ENCODE measurements around the gene CASP7.

CASP7 gene

GRCh38 chr10:113733635-113734034 lies 53.9 kb downstream of the CASP7 start:
- Histone ChIP-seq H3K4me3 (ENCODE audit: low read length) (no peak overlapping the region), H3K27me3 (ENCODE audit: insufficient read depth, low read length, poor library complexity) (no peaks in the 10 kb centered on the region), H3K4me2 (ENCODE audit: low read length) (no peak overlapping the region), H3K79me2 (ENCODE audit: control insufficient read depth, insufficient read depth, low read length) (no peaks in the 10 kb centered on the region), H2BK120ac (ENCODE audit: low read depth, low read length) (no peak overlapping the region), H3K4ac (ENCODE audit: low read depth, low read length) (no peak overlapping the region), H2AK5ac (ENCODE audit: low read length) (no peak overlapping the region), H3K56ac (ENCODE audit: low read length) (no peak overlapping the region), H3K4me1 (ENCODE audit: control insufficient read depth, low read depth, low read length) (no peaks in the 10 kb centered on the region), H3K36me3 (ENCODE audit: control insufficient read depth, insufficient read depth, low read length) (no peaks in the 10 kb centered on the region), H2BK5ac (ENCODE audit: low read length) (no peak overlapping the region), H3K18ac (ENCODE audit: low read length) (no peak overlapping the region), H3K23ac (ENCODE audit: low read length) (no peak overlapping the region), H4K8ac (ENCODE audit: low read depth, low read length) (no peak overlapping the region), H4K5ac (ENCODE audit: low read length) (no peak overlapping the region), H2BK15ac (replicated peaks; ENCODE audit: low read depth) (no peak overlapping the region), H3K79me1 (ENCODE audit: low read length) (no peaks in the 10 kb centered on the region), H3K9ac (ENCODE audit: low read length) (no peak overlapping the region), H3K27ac (ENCODE audit: low read depth, low read length) (no peak overlapping the region)
- no CpG with 5 or more reads among the region's 4 CpGs for WGBS (ENCODE audit: extremely low coverage, insufficient coverage, low lambda C conversion rate)
- no peak for DNase-seq

GRCh38 chr10:113735913-113736312 lies 56.2 kb downstream of the CASP7 start:
- H3K4ac ChIP-seq (ENCODE audit: low read depth, low read length) = no peak overlapping the region
- no peak overlapping the region for H2BK15ac ChIP-seq (replicated peaks; ENCODE audit: low read depth)
- H3K36me3 ChIP-seq (ENCODE audit: control insufficient read depth, insufficient read depth, low read length) = no peaks in the 10 kb centered on the region
- H3K4me1 ChIP-seq (ENCODE audit: control insufficient read depth, low read depth, low read length) = no peaks in the 10 kb centered on the region
- H3K4me2 ChIP-seq (ENCODE audit: low read length) = no peak overlapping the region
- no peak overlapping the region for H3K56ac ChIP-seq (ENCODE audit: low read length)
- no peak overlapping the region for H4K5ac ChIP-seq (ENCODE audit: low read length)
- H3K4me3 ChIP-seq (ENCODE audit: low read length) = no peak overlapping the region
- no peak overlapping the region for H2AK5ac ChIP-seq (ENCODE audit: low read length)
- peak; percentile 22 for DNase-seq
- H2BK5ac ChIP-seq (ENCODE audit: low read length) = no peak overlapping the region
- H3K27ac ChIP-seq (ENCODE audit: low read depth, low read length) = no peak overlapping the region
- H3K79me1 ChIP-seq (ENCODE audit: low read length) = no peaks in the 10 kb centered on the region
- no peaks in the 10 kb centered on the region for H3K27me3 ChIP-seq (ENCODE audit: insufficient read depth, low read length, poor library complexity)
- no peak overlapping the region for H4K8ac ChIP-seq (ENCODE audit: low read depth, low read length)
- no peaks in the 10 kb centered on the region for H3K79me2 ChIP-seq (ENCODE audit: control insufficient read depth, insufficient read depth, low read length)
- no peak overlapping the region for H3K18ac ChIP-seq (ENCODE audit: low read length)
- no peak overlapping the region for H3K9ac ChIP-seq (ENCODE audit: low read length)
- no CpG with 5 or more reads among the region's 2 CpGs for WGBS (ENCODE audit: extremely low coverage, insufficient coverage, low lambda C conversion rate)
- no peak overlapping the region for H3K23ac ChIP-seq (ENCODE audit: low read length)
- H2BK120ac ChIP-seq (ENCODE audit: low read depth, low read length) = no peak overlapping the region

GRCh38 chr10:113736576-113736975 lies 56.9 kb downstream of the CASP7 start:
- WGBS (ENCODE audit: extremely low coverage, insufficient coverage, low lambda C conversion rate) = no CpG with 5 or more reads among the region's 1 CpG
- Histone ChIP-seq H4K8ac (ENCODE audit: low read depth, low read length) (no peak overlapping the region), H3K56ac (ENCODE audit: low read length) (no peak overlapping the region), H3K9ac (ENCODE audit: low read length) (no peak overlapping the region), H2BK5ac (ENCODE audit: low read length) (no peak overlapping the region), H3K27ac (ENCODE audit: low read depth, low read length) (no peak overlapping the region), H3K23ac (ENCODE audit: low read length) (no peak overlapping the region), H2BK120ac (ENCODE audit: low read depth, low read length) (no peak overlapping the region), H3K4me2 (ENCODE audit: low read length) (no peak overlapping the region), H3K27me3 (ENCODE audit: insufficient read depth, low read length, poor library complexity) (no peaks in the 10 kb centered on the region), H4K5ac (ENCODE audit: low read length) (no peak overlapping the region), H3K79me2 (ENCODE audit: control insufficient read depth, insufficient read depth, low read length) (no peaks in the 10 kb centered on the region), H3K18ac (ENCODE audit: low read length) (no peak overlapping the region), H3K79me1 (ENCODE audit: low read length) (no peaks in the 10 kb centered on the region), H2BK15ac (replicated peaks; ENCODE audit: low read depth) (no peak overlapping the region), H3K4me1 (ENCODE audit: control insufficient read depth, low read depth, low read length) (no peaks in the 10 kb centered on the region), H3K4ac (ENCODE audit: low read depth, low read length) (no peak overlapping the region), H3K4me3 (ENCODE audit: low read length) (no peak overlapping the region), H3K36me3 (ENCODE audit: control insufficient read depth, insufficient read depth, low read length) (no peaks in the 10 kb centered on the region), H2AK5ac (ENCODE audit: low read length) (no peak overlapping the region)
- no peak for DNase-seq

GRCh38 chr10:113739031-113739430 lies 59.3 kb downstream of the CASP7 start:
- no peak for DNase-seq
- no peak overlapping the region for H4K8ac ChIP-seq (ENCODE audit: low read depth, low read length)
- H3K4ac ChIP-seq (ENCODE audit: low read depth, low read length) = no peak overlapping the region
- H2BK5ac ChIP-seq (ENCODE audit: low read length) = no peak overlapping the region
- no peaks in the 10 kb centered on the region for H3K36me3 ChIP-seq (ENCODE audit: control insufficient read depth, insufficient read depth, low read length)
- H3K79me1 ChIP-seq (ENCODE audit: low read length) = no peaks in the 10 kb centered on the region
- no peak overlapping the region for H3K18ac ChIP-seq (ENCODE audit: low read length)
- H4K5ac ChIP-seq (ENCODE audit: low read length) = no peak overlapping the region
- no peak overlapping the region for H2AK5ac ChIP-seq (ENCODE audit: low read length)
- no peaks in the 10 kb centered on the region for H3K4me1 ChIP-seq (ENCODE audit: control insufficient read depth, low read depth, low read length)
- no peak overlapping the region for H3K4me2 ChIP-seq (ENCODE audit: low read length)
- H3K27me3 ChIP-seq (ENCODE audit: insufficient read depth, low read length, poor library complexity) = no peaks in the 10 kb centered on the region
- H3K9ac ChIP-seq (ENCODE audit: low read length) = no peak overlapping the region
- no peaks in the 10 kb centered on the region for H3K79me2 ChIP-seq (ENCODE audit: control insufficient read depth, insufficient read depth, low read length)
- H3K23ac ChIP-seq (ENCODE audit: low read length) = no peak overlapping the region
- no peak overlapping the region for H3K4me3 ChIP-seq (ENCODE audit: low read length)
- no peak overlapping the region for H3K56ac ChIP-seq (ENCODE audit: low read length)
- H2BK15ac ChIP-seq (replicated peaks; ENCODE audit: low read depth) = no peak overlapping the region
- H3K27ac ChIP-seq (ENCODE audit: low read depth, low read length) = no peak overlapping the region
- H2BK120ac ChIP-seq (ENCODE audit: low read depth, low read length) = no peak overlapping the region
- no CpG with 5 or more reads among the region's 4 CpGs for WGBS (ENCODE audit: extremely low coverage, insufficient coverage, low lambda C conversion rate)

GRCh38 chr10:113739577-113739976 lies 59.9 kb downstream of the CASP7 start:
- WGBS (ENCODE audit: extremely low coverage, insufficient coverage, low lambda C conversion rate) = no CpG with 5 or more reads among the region's 3 CpGs
- Histone ChIP-seq H2BK15ac (replicated peaks; ENCODE audit: low read depth) (no peak overlapping the region), H3K4me2 (ENCODE audit: low read length) (no peak overlapping the region), H3K18ac (ENCODE audit: low read length) (no peak overlapping the region), H4K5ac (ENCODE audit: low read length) (no peak overlapping the region), H4K8ac (ENCODE audit: low read depth, low read length) (no peak overlapping the region), H3K4me1 (ENCODE audit: control insufficient read depth, low read depth, low read length) (no peaks in the 10 kb centered on the region), H3K79me2 (ENCODE audit: control insufficient read depth, insufficient read depth, low read length) (no peaks in the 10 kb centered on the region), H3K4ac (ENCODE audit: low read depth, low read length) (no peak overlapping the region), H3K79me1 (ENCODE audit: low read length) (no peaks in the 10 kb centered on the region), H2BK5ac (ENCODE audit: low read length) (no peak overlapping the region), H2AK5ac (ENCODE audit: low read length) (no peak overlapping the region), H2BK120ac (ENCODE audit: low read depth, low read length) (no peak overlapping the region), H3K56ac (ENCODE audit: low read length) (no peak overlapping the region), H3K4me3 (ENCODE audit: low read length) (no peak overlapping the region), H3K9ac (ENCODE audit: low read length) (no peak overlapping the region), H3K27me3 (ENCODE audit: insufficient read depth, low read length, poor library complexity) (no peaks in the 10 kb centered on the region), H3K27ac (ENCODE audit: low read depth, low read length) (no peak overlapping the region), H3K23ac (ENCODE audit: low read length) (no peak overlapping the region), H3K36me3 (ENCODE audit: control insufficient read depth, insufficient read depth, low read length) (no peaks in the 10 kb centered on the region)
- DNase-seq = no peak

- no peak for DNase-seq
- peaks cover under 1% of the 10 kb centered on the region for H3K4me1 ChIP-seq (ENCODE audit: control insufficient read depth, low read depth, low read length)
- H3K36me3 ChIP-seq (ENCODE audit: control insufficient read depth, insufficient read depth, low read length) = no peaks in the 10 kb centered on the region
- H4K5ac ChIP-seq (ENCODE audit: low read length) = no peak overlapping the region
- no peak overlapping the region for H3K4me3 ChIP-seq (ENCODE audit: low read length)
- no peak overlapping the region for H3K18ac ChIP-seq (ENCODE audit: low read length)
- no peak overlapping the region for H2BK120ac ChIP-seq (ENCODE audit: low read depth, low read length)
- H3K9ac ChIP-seq (ENCODE audit: low read length) = no peak overlapping the region
- H2AK5ac ChIP-seq (ENCODE audit: low read length) = no peak overlapping the region
- no peaks in the 10 kb centered on the region for H3K79me1 ChIP-seq (ENCODE audit: low read length)
- no peak overlapping the region for H2BK15ac ChIP-seq (replicated peaks; ENCODE audit: low read depth)
- H3K23ac ChIP-seq (ENCODE audit: low read length) = no peak overlapping the region
- H4K8ac ChIP-seq (ENCODE audit: low read depth, low read length) = no peak overlapping the region
- no peaks in the 10 kb centered on the region for H3K27me3 ChIP-seq (ENCODE audit: insufficient read depth, low read length, poor library complexity)
- H3K56ac ChIP-seq (ENCODE audit: low read length) = no peak overlapping the region
- no peak overlapping the region for H3K27ac ChIP-seq (ENCODE audit: low read depth, low read length)
- H3K79me2 ChIP-seq (ENCODE audit: control insufficient read depth, insufficient read depth, low read length) = no peaks in the 10 kb centered on the region
- H3K4ac ChIP-seq (ENCODE audit: low read depth, low read length) = no peak overlapping the region
- no peak overlapping the region for H2BK5ac ChIP-seq (ENCODE audit: low read length)
- no CpG with 5 or more reads among the region's 3 CpGs for WGBS (ENCODE audit: extremely low coverage, insufficient coverage, low lambda C conversion rate)
- H3K4me2 ChIP-seq (ENCODE audit: low read length) = no peak overlapping the region
Observed at GRCh38 chr10:113740850-113741249, 61.1 kb downstream of the CASP7 start.
